ENCODE data around the gene CYTH1. TPM values are rescaled to one million over a fixed set of nuclear protein-coding genes. Genes with fewer than 3 reads are reported as not detected.

The CYTH1 gene
- total RNA-seq, 1 experiment from 2014 or later, result 29.6 TPM

- peaks cover 54% of the 10 kb centered on the region for H3K36me3 Mint-ChIP-seq (ENCODE audit: insufficient read depth, unreplicated experiment)
- ChIA-PET POLR2A (interaction anchor here (0.7 kb wide), 1 partner anchor 731 kb away, joined by 3 read pairs; no protein-coding TSS in a partner anchor), CTCF (interaction anchor here (1.2 kb wide), 1 partner anchor 34 kb away, joined by 3 read pairs; no protein-coding TSS in a partner anchor)
- H3K9me3 Mint-ChIP-seq (ENCODE audit: unreplicated experiment), result no peaks in the 10 kb centered on the region
- intact Hi-C loops (cut with micrococcal nuclease; ENCODE audit: unreplicated experiment), result no loop called here
- no peak for DNase-seq
- H3K27me3 Mint-ChIP-seq (ENCODE audit: insufficient read depth, unreplicated experiment), result no peaks in the 10 kb centered on the region
- no peak for TF ChIP-seq CTCF (IDR thresholded peaks at IDR 0.05; ENCODE audit: insufficient read depth in 1 of 2, low read depth in 1 of 2, low read length in 1 of 2, severe bottlenecking in 1 of 2, unreplicated experiment in 1 of 2)
- no peaks in the 10 kb centered on the region for H3K9me3 ChIP-seq
- H3K4me1 Mint-ChIP-seq (ENCODE audit: low read depth, unreplicated experiment), result peaks cover 17% of the 10 kb centered on the region
- no peaks in the 10 kb centered on the region for H3K27me3 ChIP-seq (replicated peaks; ENCODE audit: control insufficient read depth, insufficient read depth, low read length)
- peaks cover 2% of the 10 kb centered on the region; the same call in 1 of the 2 replicates for H3K36me3 ChIP-seq (ENCODE audit: control insufficient read depth, insufficient read depth, low read length)
- H3K4me1 ChIP-seq, result peaks cover 11% of the 10 kb centered on the region
- H3K4me3 ChIP-seq (ENCODE audit: low read depth, low read length), result no peak overlapping the region
- BruUV-seq (replicated peaks), result no TSS peak
- H3K27ac Mint-ChIP-seq (ENCODE audit: unreplicated experiment), result no peak overlapping the region
- H3K4me3 Mint-ChIP-seq (ENCODE audit: unreplicated experiment), result no peak overlapping the region
Measured at GRCh38 chr17:78674156-78674555, 107.9 kb downstream of the CYTH1 start.

- no TSS peak for BruUV-seq (replicated peaks)
- Mint-ChIP-seq H3K4me1 (ENCODE audit: low read depth, unreplicated experiment) (peaks cover 17% of the 10 kb centered on the region), H3K27ac (ENCODE audit: unreplicated experiment) (no peak overlapping the region), H3K4me3 (ENCODE audit: unreplicated experiment) (no peak overlapping the region), H3K27me3 (ENCODE audit: insufficient read depth, unreplicated experiment) (no peaks in the 10 kb centered on the region), H3K36me3 (ENCODE audit: insufficient read depth, unreplicated experiment) (peaks cover 50% of the 10 kb centered on the region), H3K9me3 (ENCODE audit: unreplicated experiment) (no peaks in the 10 kb centered on the region)
- DNase-seq, result no peak
- intact Hi-C loops (cut with micrococcal nuclease; ENCODE audit: unreplicated experiment), result no loop called here
- Histone ChIP-seq H3K4me1 (peaks cover 11% of the 10 kb centered on the region), H3K27me3 (replicated peaks; ENCODE audit: control insufficient read depth, insufficient read depth, low read length) (no peaks in the 10 kb centered on the region), H3K36me3 (ENCODE audit: control insufficient read depth, insufficient read depth, low read length) (no peaks in the 10 kb centered on the region; the same call in 1 of the 2 replicates), H3K9me3 (no peaks in the 10 kb centered on the region), H3K4me3 (ENCODE audit: low read depth, low read length) (no peak overlapping the region)
- ChIA-PET CTCF (no interaction called here), POLR2A (no interaction called here)
- TF ChIP-seq CTCF (IDR thresholded peaks at IDR 0.05; ENCODE audit: insufficient read depth in 1 of 2, low read depth in 1 of 2, low read length in 1 of 2, severe bottlenecking in 1 of 2, unreplicated experiment in 1 of 2), result no peak
Measured at GRCh38 chr17:78673395-78673794, 108.7 kb downstream of the CYTH1 start.

- Histone ChIP-seq H3K36me3 (ENCODE audit: control insufficient read depth, insufficient read depth, low read length) (no peaks in the 10 kb centered on the region; the same call in 1 of the 2 replicates), H3K4me3 (ENCODE audit: low read depth, low read length) (no peak overlapping the region), H3K27me3 (replicated peaks; ENCODE audit: control insufficient read depth, insufficient read depth, low read length) (no peaks in the 10 kb centered on the region), H3K4me1 (peaks cover 11% of the 10 kb centered on the region), H3K9me3 (no peaks in the 10 kb centered on the region)
- ChIA-PET POLR2A (no interaction called here), CTCF (no interaction called here)
- DNase-seq, result no peak
- no peak overlapping the region for H3K27ac Mint-ChIP-seq (ENCODE audit: unreplicated experiment)
- intact Hi-C loops (cut with micrococcal nuclease; ENCODE audit: unreplicated experiment), result no loop called here
- no peaks in the 10 kb centered on the region for H3K27me3 Mint-ChIP-seq (ENCODE audit: insufficient read depth, unreplicated experiment)
- H3K4me1 Mint-ChIP-seq (ENCODE audit: low read depth, unreplicated experiment), result peaks cover 17% of the 10 kb centered on the region
- peaks cover 48% of the 10 kb centered on the region for H3K36me3 Mint-ChIP-seq (ENCODE audit: insufficient read depth, unreplicated experiment)
- no peak overlapping the region for H3K4me3 Mint-ChIP-seq (ENCODE audit: unreplicated experiment)
- TF ChIP-seq CTCF (IDR thresholded peaks at IDR 0.05; ENCODE audit: insufficient read depth in 1 of 2, low read depth in 1 of 2, low read length in 1 of 2, severe bottlenecking in 1 of 2, unreplicated experiment in 1 of 2), result no peak
- no peaks in the 10 kb centered on the region for H3K9me3 Mint-ChIP-seq (ENCODE audit: unreplicated experiment)
- BruUV-seq (replicated peaks), result no TSS peak
Measured at GRCh38 chr17:78672871-78673371, 109.2 kb downstream of the CYTH1 start.
